Sciatic nerve (tissue), 2 donors: ENCODE measurements around the gene CCL25. TPM values are rescaled to one million over a fixed set of nuclear protein-coding genes. Genes with fewer than 3 reads are reported as not detected.

Experiments
- ATAC-seq: fragments of 200-7000 bp; cut with Tn5 transposase; one replicate; pipeline ENCODE4 v1.9.1; 2020; ENCODE audit warnings: mild to moderate bottlenecking, moderate library complexity
- DNase-seq: peaks from one replicate; pipeline ENCODE4 v3.0.0-alpha.2; 2020; ENCODE audit warnings: low spot score
- intact Hi-C: fragments of 100-400 bp; cut with DNase I; formaldehyde crosslinking; loops from one replicate; pipeline ENCODE4 v1.14.2; 2022
- total RNA-seq: library from RNA; stranded (reverse); fragmentation: NEBNext Ultra II Directional; extraction: Animal tissue kit (Norgen Biotek cat#: 25700); gene quantifications from one replicate; pipeline ENCODE4 v1.2.1, GENCODE V29; 2021
- donor health status: DM: no; HTN: no; CAD: no.
- donor health status: DM: no; HTN: no; CAD: no.

The CCL25 gene
- total RNA-seq, 1 donor from 2014 or later = not detected

DNA sequence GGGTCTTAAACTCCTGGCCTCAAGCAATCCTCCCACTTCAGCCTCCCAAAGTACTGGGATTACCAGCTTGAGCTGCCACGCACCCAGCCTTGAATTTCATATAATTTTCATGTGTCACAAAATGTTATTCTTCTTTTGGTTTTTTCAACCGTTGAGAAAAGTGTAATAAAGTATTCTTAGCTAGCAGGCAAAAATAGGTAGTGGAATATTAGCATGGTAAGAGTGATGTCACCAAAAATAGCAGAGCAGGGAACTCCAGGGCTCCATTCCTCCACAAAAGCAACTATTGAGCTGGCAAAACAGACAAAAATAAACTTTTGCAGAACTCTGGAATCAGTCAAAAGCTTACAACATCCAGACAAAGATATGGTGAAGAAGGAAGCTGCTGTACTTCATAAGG, 52.9 kb downstream of the CCL25 start:
- DNase-seq (no peak), ATAC-seq (no peak)
- intact Hi-C loops = no loop called here

DNA sequence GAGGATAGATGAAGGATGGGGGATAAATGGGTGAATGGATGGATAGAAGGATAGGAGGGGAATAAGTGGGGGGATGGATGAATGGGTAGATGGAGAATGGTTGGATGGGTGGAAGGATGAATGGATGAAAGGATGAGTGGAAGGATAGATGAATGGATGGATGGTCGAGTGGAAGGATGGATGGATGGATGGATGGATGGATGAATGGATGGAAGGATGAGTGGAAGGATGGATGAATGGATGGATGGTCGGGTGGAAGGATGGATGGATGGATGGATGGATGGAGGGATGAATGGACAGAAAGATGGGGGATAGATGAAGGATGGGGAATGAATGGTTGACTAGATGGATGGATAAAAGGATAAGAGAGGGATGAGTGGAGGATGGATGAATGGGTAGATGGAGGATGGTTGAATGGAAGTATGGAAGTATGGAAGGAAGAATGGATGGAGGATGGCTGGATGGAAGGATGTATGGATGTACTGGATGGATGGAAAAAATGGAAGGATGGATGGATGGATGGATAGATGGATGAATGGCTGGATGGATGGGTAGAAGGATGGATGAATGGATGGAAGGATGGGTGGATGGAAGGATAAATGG, 54.8 kb downstream of the CCL25 start:
- no peak for ATAC-seq

GRCh38 chr19:8108560-8109445, 56.2 kb downstream of the CCL25 start:
- no peak for ATAC-seq
- intact Hi-C loops = no loop called here
- DNase-seq = no peak

More for the DNA sequence above, 54.8 kb downstream of the CCL25 start:
- intact Hi-C loops = no loop called here
- no peak for DNase-seq

- DNase-seq = no peak
These were observed 56.9 kb downstream of the CCL25 start for GRCh38 chr19:8109455-8109854.

GRCh38 chr19:8109890-8110662, 57.5 kb downstream of the CCL25 start:
- DNase-seq (no peak), ATAC-seq (no peak)
- intact Hi-C loops = no loop called here

More at GRCh38 chr19:8109455-8109854, 56.9 kb downstream of the CCL25 start:
- ATAC-seq = no peak
- intact Hi-C loops = no loop called here

GRCh38 chr19:8110931-8111330, 58.4 kb downstream of the CCL25 start:
- ATAC-seq (no peak), DNase-seq (no peak)
- intact Hi-C loops = no loop called here

DNA sequence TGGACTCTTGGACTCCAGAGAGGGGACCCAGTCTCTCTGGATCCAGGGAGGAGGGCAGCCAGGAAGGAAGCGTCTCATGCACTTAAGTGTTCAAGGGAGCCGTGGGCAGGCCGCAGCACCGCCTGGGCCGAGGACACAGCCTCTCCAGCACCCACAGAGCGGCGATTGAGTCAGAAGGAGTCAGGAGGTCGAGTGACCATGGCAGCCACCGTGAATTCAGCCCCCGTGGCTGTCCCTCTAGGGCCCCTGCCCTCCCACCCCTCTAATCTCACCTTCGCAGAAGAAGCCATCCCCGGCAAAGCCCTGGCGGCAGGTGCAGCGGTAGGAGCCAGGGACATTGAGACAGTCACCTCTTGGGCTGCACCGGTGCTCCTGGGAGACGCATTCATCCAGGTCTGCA, 58.8 kb downstream of the CCL25 start:
- DNase-seq = no peak
- intact Hi-C loops = no loop called here
- ATAC-seq = no peak

Other genes starting within 250 kb of the CCL25 start
- gene EVI5L, start 222.5 kb upstream of the CCL25 start, total RNA-seq = 14.2 TPM
- gene PRR36, start 178.4 kb upstream of the CCL25 start, total RNA-seq = 0.09 TPM
- gene LRRC8E, start 164.2 kb upstream of the CCL25 start, total RNA-seq = 0.09 TPM
- gene MAP2K7, start 148.9 kb upstream of the CCL25 start, total RNA-seq = 34.0 TPM
- gene TGFBR3L, start 137.9 kb upstream of the CCL25 start, total RNA-seq = not detected
- 14.9 TPM for gene SNAPC2, start 132.4 kb upstream of the CCL25 start, total RNA-seq
- 1.5 TPM for gene CTXN1, start 126.6 kb upstream of the CCL25 start, total RNA-seq
- gene TIMM44, start 109.1 kb upstream of the CCL25 start, total RNA-seq = 49.6 TPM
- gene ELAVL1, start 47.1 kb upstream of the CCL25 start, total RNA-seq = 49.7 TPM
- gene FBN3, start 96.8 kb downstream of the CCL25 start, total RNA-seq = 0.85 TPM
- 66.9 TPM for gene CERS4, start 156.6 kb downstream of the CCL25 start, total RNA-seq